Breast epithelium (tissue), 3 donors: ENCODE data around the gene TNS4.

Experiments
- POLR2A ChIP-seq: fragments of 450-650 bp; IDR thresholded peaks from one replicate; pipeline ENCODE4 v1.6.1; 2016; ENCODE audit warnings: antibody characterized with exemption, mild to moderate bottlenecking, moderate library complexity
- TF ChIP-seq, protein P1 (sequence below), 3 donors: fragments of 450-650 bp; IDR thresholded peaks; one replicate each; pipeline ENCODE4 v1.5.1; 2016 to 2017; ENCODE audit warnings: antibody characterized with exemption in 3 of 3, mild to moderate bottlenecking in 3 of 3, moderate library complexity in 3 of 3

DNA sequence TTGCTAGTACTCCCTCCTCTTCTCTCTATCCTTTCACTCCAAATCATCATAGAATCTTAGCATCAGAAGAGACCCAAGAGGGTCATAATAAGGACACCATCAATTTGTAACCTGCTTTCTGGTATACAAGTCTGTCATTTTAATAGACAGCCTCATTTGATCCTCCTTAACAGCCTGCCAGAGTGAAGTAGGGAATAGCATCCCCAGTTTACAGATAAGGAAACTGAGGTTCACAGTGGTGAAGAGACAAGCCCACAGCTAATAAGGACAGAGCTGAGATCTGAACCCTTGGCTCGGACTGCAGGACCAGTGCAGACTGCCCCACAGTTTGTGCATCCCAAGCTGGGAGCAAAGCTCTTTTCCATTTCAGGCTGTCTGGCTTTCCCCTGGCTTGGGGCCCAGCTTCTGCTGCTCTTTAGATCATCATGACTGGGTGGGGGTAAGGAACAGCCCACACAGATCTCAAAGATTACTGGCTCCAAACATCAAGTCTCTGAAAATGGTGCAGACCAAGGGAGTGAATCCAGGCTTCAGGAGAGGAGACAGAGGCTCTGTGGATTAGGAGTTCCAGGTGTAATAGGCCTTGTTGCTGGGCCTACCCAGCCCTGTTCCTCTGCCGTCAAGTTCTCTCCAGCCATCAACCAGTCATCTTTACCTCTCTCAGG, 68.4 kb downstream of the TNS4 start:
- TF ChIP-seq, protein P1, sequence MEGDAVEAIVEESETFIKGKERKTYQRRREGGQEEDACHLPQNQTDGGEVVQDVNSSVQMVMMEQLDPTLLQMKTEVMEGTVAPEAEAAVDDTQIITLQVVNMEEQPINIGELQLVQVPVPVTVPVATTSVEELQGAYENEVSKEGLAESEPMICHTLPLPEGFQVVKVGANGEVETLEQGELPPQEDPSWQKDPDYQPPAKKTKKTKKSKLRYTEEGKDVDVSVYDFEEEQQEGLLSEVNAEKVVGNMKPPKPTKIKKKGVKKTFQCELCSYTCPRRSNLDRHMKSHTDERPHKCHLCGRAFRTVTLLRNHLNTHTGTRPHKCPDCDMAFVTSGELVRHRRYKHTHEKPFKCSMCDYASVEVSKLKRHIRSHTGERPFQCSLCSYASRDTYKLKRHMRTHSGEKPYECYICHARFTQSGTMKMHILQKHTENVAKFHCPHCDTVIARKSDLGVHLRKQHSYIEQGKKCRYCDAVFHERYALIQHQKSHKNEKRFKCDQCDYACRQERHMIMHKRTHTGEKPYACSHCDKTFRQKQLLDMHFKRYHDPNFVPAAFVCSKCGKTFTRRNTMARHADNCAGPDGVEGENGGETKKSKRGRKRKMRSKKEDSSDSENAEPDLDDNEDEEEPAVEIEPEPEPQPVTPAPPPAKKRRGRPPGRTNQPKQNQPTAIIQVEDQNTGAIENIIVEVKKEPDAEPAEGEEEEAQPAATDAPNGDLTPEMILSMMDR (IDR thresholded peaks at IDR 0.05): no peak
- no peak for TF ChIP-seq POLR2A
